BLaER1 treated with 17β-estradiol and CSF1 and Interleukin-3, amounts not matched to agents 10 nM and 100 nM (cell line): Measurements from ENCODE around the gene ACLY.
"Not testable (repeated sequence)": the region's sequence is repeated elsewhere in the genome, so short reads cannot be mapped to it uniquely, and the experiment has no call there.

ENCODE experiments used
- H3K27ac ChIP-seq, 11 experiments: shearing (Covaris generic); formaldehyde crosslinking; 2 replicates each; pipeline ENCODE4 v1.8.1; 2022
- H3K27me3 ChIP-seq, 11 experiments: shearing (Covaris generic); formaldehyde crosslinking; 2 replicates each; pipeline ENCODE4 v1.8.1; 2022
- H3K36me3 ChIP-seq, 11 experiments: shearing (Covaris generic); formaldehyde crosslinking; 2 replicates each; pipeline ENCODE4 v1.8.1; 2022
- H3K4me1 ChIP-seq, 10 experiments: shearing (Covaris generic); formaldehyde crosslinking; 2 replicates each; pipeline ENCODE4 v1.8.1; 2022
- H3K4me2 ChIP-seq, 11 experiments: shearing (Covaris generic); formaldehyde crosslinking; 2 replicates each; pipeline ENCODE4 v1.8.1; 2022
- H3K4me3 ChIP-seq, 10 experiments: shearing (Covaris generic); formaldehyde crosslinking; 2 replicates each; pipeline ENCODE4 v1.8.1; 2022
- H3K9ac ChIP-seq, 11 experiments: shearing (Covaris generic); formaldehyde crosslinking; 2 replicates each; pipeline ENCODE4 v1.8.1; 2022
- H3K9me3 ChIP-seq, 11 experiments: shearing (Covaris generic); formaldehyde crosslinking; replicated peaks in 1 of 11; 2 replicates each; pipeline ENCODE4 v1.8.1; 2022
- H4K20me1 ChIP-seq, 11 experiments: shearing (Covaris generic); formaldehyde crosslinking; 2 replicates each; pipeline ENCODE4 v1.8.1; 2022
- Cebpa-rat ChIP-seq, 11 experiments: shearing (Covaris generic); IDR thresholded peaks; 2 replicates each; pipeline ENCODE4 v1.8.1; 2022

The ACLY gene

GRCh38 chr17:41943492-41943891 is 24.7 kb upstream of the ACLY start:
- Histone ChIP-seq H3K27me3 (no peaks in the 10 kb centered on the region), H3K9me3 (no peaks in the 10 kb centered on the region), H3K36me3 (no peaks in the 10 kb centered on the region), H4K20me1 (no peaks in the 10 kb centered on the region), H3K27ac (no peak overlapping the region), H3K4me2 (no peak overlapping the region), H3K4me3 (no peak overlapping the region), H3K9ac (no peak overlapping the region), H3K4me1 (peaks cover 0 to 21% (median 15%) of the 10 kb centered on the region in 10 experiments; a peak in 14 of 20 replicates)
- no peak for TF ChIP-seq Cebpa-rat (IDR thresholded peaks at IDR 0.05)

- Histone ChIP-seq H3K27me3 (no peaks in the 10 kb centered on the region), H3K4me2 (no peak overlapping the region), H3K9me3 (no peaks in the 10 kb centered on the region), H3K27ac (no peak overlapping the region), H3K9ac (no peak overlapping the region), H3K36me3 (no peaks in the 10 kb centered on the region), H3K4me3 (no peak overlapping the region), H3K4me1 (peaks cover 4 to 28% (median 22%) of the 10 kb centered on the region in 10 experiments; a peak in 18 of 20 replicates), H4K20me1 (no peaks in the 10 kb centered on the region)
- TF ChIP-seq Cebpa-rat (IDR thresholded peaks at IDR 0.05), result no peak
Observed at GRCh38 chr17:41942626-41943373, 24.0 kb upstream of the ACLY start.

GRCh38 chr17:41941168-41941567 is 22.4 kb upstream of the ACLY start:
- Histone ChIP-seq H3K4me1 (peaks cover 15 to 37% (median 33%) of the 10 kb centered on the region in 10 experiments), H3K27ac (no peak overlapping the region), H3K27me3 (no peaks in the 10 kb centered on the region), H3K36me3 (no peaks in the 10 kb centered on the region), H4K20me1 (no peaks in the 10 kb centered on the region), H3K9me3 (no peaks in the 10 kb centered on the region), H3K4me3 (no peak overlapping the region), H3K9ac (no peak overlapping the region), H3K4me2 (no peak overlapping the region)
- no peak for TF ChIP-seq Cebpa-rat (IDR thresholded peaks at IDR 0.05)

GRCh38 chr17:41939693-41940090 is 20.9 kb upstream of the ACLY start:
- Histone ChIP-seq H3K9me3 (no peaks in the 10 kb centered on the region), H3K27me3 (no peaks in the 10 kb centered on the region), H3K4me2 (peak overlapping the region in 7 of 11 experiments; percentile 0 to 48 (median 26); a peak in 8 of 22 replicates), H4K20me1 (no peaks in the 10 kb centered on the region), H3K27ac (no peak overlapping the region), H3K4me1 (peaks cover 15 to 33% (median 30%) of the 10 kb centered on the region in 10 experiments), H3K4me3 (no peak overlapping the region), H3K9ac (0 out of 22 replicates have a peak overlapping the region, but pooled peaks of 1 of the 11 experiments have one; percentile 10), H3K36me3 (no peaks in the 10 kb centered on the region)
- TF ChIP-seq Cebpa-rat (IDR thresholded peaks at IDR 0.05), result no peak

- Histone ChIP-seq H4K20me1 (no peaks in the 10 kb centered on the region), H3K4me3 (no peak overlapping the region), H3K9me3 (no peaks in the 10 kb centered on the region), H3K4me1 (peaks cover 15 to 33% (median 30%) of the 10 kb centered on the region in 10 experiments), H3K27me3 (no peaks in the 10 kb centered on the region), H3K27ac (no peak overlapping the region), H3K36me3 (no peaks in the 10 kb centered on the region), H3K9ac (no peak overlapping the region), H3K4me2 (peak overlapping the region in 5 of 11 experiments; percentile 12 to 48 (median 36); a peak in 3 of 22 replicates)
- no peak for TF ChIP-seq Cebpa-rat (IDR thresholded peaks at IDR 0.05)
Observed at GRCh38 chr17:41939044-41939692, 20.4 kb upstream of the ACLY start.

- H3K9ac ChIP-seq, result peak overlapping the region in 1 of 11 experiments; percentile 45; a peak in 1 of 22 replicates
- peak overlapping the region; percentile 18 to 77 (median 56); a peak in 19 of 22 replicates for H3K4me2 ChIP-seq
Observed at GRCh38 chr17:41937970-41938954, 19.5 kb upstream of the ACLY start.

GRCh38 chr17:41935641-41936040 is 16.9 kb upstream of the ACLY start:
- no peaks in the 10 kb centered on the region for H3K9me3 ChIP-seq
- peaks cover 46 to 66% (median 58%) of the 10 kb centered on the region in 10 experiments for H3K4me1 ChIP-seq
- no peak for TF ChIP-seq Cebpa-rat (IDR thresholded peaks at IDR 0.05)
- H3K4me3 ChIP-seq, result no peak overlapping the region
- H3K27me3 ChIP-seq, result no peaks in the 10 kb centered on the region
- H3K36me3 ChIP-seq, result no peaks in the 10 kb centered on the region
- H3K27ac ChIP-seq, result no peak overlapping the region
- H3K9ac ChIP-seq, result no peak overlapping the region
- no peak overlapping the region for H3K4me2 ChIP-seq
- no peaks in the 10 kb centered on the region for H4K20me1 ChIP-seq

More at GRCh38 chr17:41937970-41938954, 19.5 kb upstream of the ACLY start:
- peak overlapping the region in 3 of 11 experiments; percentile 3 to 43 (median 17); a peak in 3 of 22 replicates for H3K27ac ChIP-seq
- H3K27me3 ChIP-seq, result no peaks in the 10 kb centered on the region
- no peak overlapping the region for H3K4me3 ChIP-seq
- no peaks in the 10 kb centered on the region for H4K20me1 ChIP-seq
- no peaks in the 10 kb centered on the region for H3K36me3 ChIP-seq
- peaks cover 20 to 40% (median 35%) of the 10 kb centered on the region in 10 experiments for H3K4me1 ChIP-seq
- H3K9me3 ChIP-seq, result no peaks in the 10 kb centered on the region
- no peak for TF ChIP-seq Cebpa-rat (IDR thresholded peaks at IDR 0.05)

- Histone ChIP-seq H3K4me1 (peaks cover 51 to 73% (median 63%) of the 10 kb centered on the region in 10 experiments), H3K27me3 (no peaks in the 10 kb centered on the region), H3K4me2 (peak overlapping the region; percentile 48 to 88 (median 82)), H3K9me3 (no peaks in the 10 kb centered on the region), H4K20me1 (no peaks in the 10 kb centered on the region), H3K4me3 (peak overlapping the region in 2 of 10 experiments; percentile 16 to 26; a peak in 2 of 20 replicates), H3K27ac (peak overlapping the region in 10 of 11 experiments; percentile 25 to 88 (median 62); a peak in 16 of 22 replicates), H3K36me3 (no peaks in the 10 kb centered on the region), H3K9ac (peak overlapping the region in 7 of 11 experiments; percentile 6 to 66 (median 50); a peak in 10 of 22 replicates)
- no peak for TF ChIP-seq Cebpa-rat (IDR thresholded peaks at IDR 0.05)
Observed at GRCh38 chr17:41932816-41933389, 14.2 kb upstream of the ACLY start.

- H3K4me2 ChIP-seq, result peak overlapping the region; percentile 48 to 90 (median 83); a peak in 17 of 22 replicates
- H3K4me1 ChIP-seq, result peaks cover 47 to 66% (median 57%) of the 10 kb centered on the region in 10 experiments
- not testable (repeated sequence) for H3K9me3 ChIP-seq, H3K4me3 ChIP-seq, H3K36me3 ChIP-seq, H3K27me3 ChIP-seq, H4K20me1 ChIP-seq, H3K9ac ChIP-seq
- H3K27ac ChIP-seq, result peak overlapping the region in 2 of 11 experiments; percentile 56 to 88; a peak in 4 of 22 replicates
Observed at GRCh38 chr17:41931715-41932114, 13.0 kb upstream of the ACLY start.

GRCh38 chr17:41930833-41931156 is 12.0 kb upstream of the ACLY start:
- Histone ChIP-seq H3K27ac (peak overlapping the region in 9 of 11 experiments; percentile 21 to 88 (median 56); a peak in 11 of 22 replicates), H3K9ac (peak overlapping the region in 9 of 11 experiments; percentile 20 to 72 (median 60); a peak in 9 of 22 replicates)

More at GRCh38 chr17:41930833-41931156, 12.0 kb upstream of the ACLY start:
- peaks cover 56 to 74% (median 65%) of the 10 kb centered on the region in 10 experiments for H3K4me1 ChIP-seq
- not testable (repeated sequence) for H3K36me3 ChIP-seq, H4K20me1 ChIP-seq, H3K27me3 ChIP-seq, H3K9me3 ChIP-seq
- H3K4me2 ChIP-seq, result peak overlapping the region; percentile 69 to 90 (median 83)
- peak overlapping the region; percentile 50 to 66 (median 53); a peak in 19 of 20 replicates for H3K4me3 ChIP-seq
